Mammary epithelial cell (primary cell): ENCODE results near the gene UBXN10.

ENCODE experiments used
- CTCF ChIP-seq, 2 donors: IDR thresholded peaks in 1 of 2; conservative IDR thresholded peaks in 1 of 2; 2 replicates each; pipeline ENCODE4 v1.5.1; 2011 to 2012; ENCODE audit warnings: inconsistent platforms in 2 of 2, low read length in 2 of 2, mild to moderate bottlenecking in 2 of 2, control low read depth in 1 of 2, low read depth in 1 of 2; ENCODE audit not compliant: insufficient read depth in 1 of 2; ENCODE audit errors: extremely low read depth in 1 of 2
- EZH2 ChIP-seq: IDR thresholded peaks from 2 replicates; pipeline ENCODE4 v1.6.1; 2012; ENCODE audit warnings: low read length, inconsistent platforms, borderline replicate concordance

GRCh38 chr1:20178634-20179370, 7.1 kb upstream of the UBXN10 start:
- no peak for TF ChIP-seq CTCF (conservative IDR thresholded peaks at IDR 0.05 in 1 of 2, IDR thresholded peaks at IDR 0.05 in 1 of 2; ENCODE audit: extremely low read depth in 1 of 2, insufficient read depth in 1 of 2, low read depth in 1 of 2, low read length in 2 of 2)
- no peak for TF ChIP-seq EZH2
